GM23338 (cell line): ENCODE measurements around the gene LMX1B.

Experiments used
- CREB1 ChIP-seq: fragments of 250-450 bp; sonication (Bioruptor Pico); IDR thresholded peaks from 2 replicates; pipeline ENCODE4 v1.5.0; 2020; ENCODE audit warnings: low read depth, mild to moderate bottlenecking, moderate library complexity
- EZH2 ChIP-seq: fragments of 200-600 bp; sonication (generic); IDR thresholded peaks from one replicate; pipeline ENCODE4 v1.8.0; 2017; ENCODE audit warnings: antibody characterized with exemption, mild to moderate bottlenecking, low read depth; ENCODE audit not compliant: unreplicated experiment
- EZH2phosphoT487 ChIP-seq: fragments of 200-600 bp; sonication (generic); IDR thresholded peaks from one replicate; pipeline ENCODE4 v1.8.1; 2018; ENCODE audit warnings: antibody characterized with exemption; ENCODE audit not compliant: unreplicated experiment
- JUNB ChIP-seq: IDR thresholded peaks from one replicate; pipeline ENCODE4 v1.6.1; 2016; ENCODE audit warnings: antibody characterized with exemption; ENCODE audit not compliant: unreplicated experiment
- NANOG ChIP-seq: IDR thresholded peaks from 2 replicates; pipeline ENCODE4 v1.6.1; 2016; ENCODE audit warnings: antibody characterized with exemption, borderline replicate concordance
- POLR2AphosphoS5 ChIP-seq: IDR thresholded peaks from 2 replicates; pipeline ENCODE4 v1.6.1; 2016; ENCODE audit warnings: antibody characterized with exemption, low read depth
- STAT1 ChIP-seq: IDR thresholded peaks from one replicate; pipeline ENCODE4 v1.6.1; 2016; ENCODE audit warnings: antibody characterized with exemption; ENCODE audit not compliant: unreplicated experiment
- TF ChIP-seq, protein P1 (sequence below), 2 experiments: fragments of 200-600 bp in 1 of 2; sonication (generic) in 1 of 2; conservative IDR thresholded peaks; 2 replicates each; pipeline versions ENCODE4 v1.5.1 to v1.6.1; 2016 to 2017; ENCODE audit warnings: antibody characterized with exemption in 2 of 2, low read depth in 2 of 2, mild to moderate bottlenecking in 2 of 2, moderate library complexity in 1 of 2
- TF ChIP-seq, protein P2 (sequence below): IDR thresholded peaks from one replicate; pipeline ENCODE4 v1.6.1; 2018; ENCODE audit warnings: antibody characterized with exemption; ENCODE audit not compliant: unreplicated experiment
- TF ChIP-seq, protein P3 (sequence below): IDR thresholded peaks from 2 replicates; pipeline ENCODE4 v1.6.1; 2016; ENCODE audit warnings: antibody characterized with exemption

DNA sequence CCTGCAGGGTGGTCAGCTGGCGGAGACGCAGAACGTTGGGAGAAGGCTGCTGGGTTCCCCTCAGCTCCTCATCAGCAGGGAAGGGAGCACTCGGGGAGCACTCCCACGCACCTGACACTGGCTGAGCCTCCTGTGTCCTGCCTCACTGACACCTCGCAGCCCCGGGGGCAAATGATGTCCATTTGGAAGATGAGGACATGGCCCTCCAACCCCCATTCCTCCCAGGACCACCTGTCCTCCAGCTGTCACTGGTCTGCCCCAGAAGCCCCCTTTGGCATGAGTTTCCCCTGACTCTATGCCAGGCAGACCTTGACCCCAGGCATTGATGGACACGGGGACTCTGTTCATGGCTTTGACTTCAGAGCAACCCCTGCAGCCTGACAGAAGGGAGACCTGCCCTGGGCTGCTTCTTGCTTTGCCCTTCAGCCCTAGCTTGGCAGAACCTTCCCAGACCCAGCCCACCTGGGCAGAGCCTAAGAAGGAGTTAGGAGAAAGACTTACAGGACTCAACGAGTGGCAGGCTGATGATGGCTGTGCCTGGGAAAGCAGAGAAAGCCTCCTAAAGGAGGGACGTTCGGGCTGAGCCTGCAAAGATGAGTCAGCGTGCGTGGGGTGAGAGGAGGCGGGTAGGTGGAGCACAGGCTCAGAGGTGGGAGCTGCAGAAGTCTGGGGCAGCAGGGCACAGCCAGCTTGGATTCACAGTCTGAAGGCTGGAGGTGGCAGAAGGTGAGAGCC lies 90.6 kb downstream of the LMX1B start:
- TF ChIP-seq POLR2AphosphoS5 (no peak), EZH2 (no peak), JUNB (no peak), EZH2phosphoT487 (no peak), CREB1 (CRISPR knock-in tag) (no peak), STAT1 (no peak), NANOG (no peak)
- TF ChIP-seq, protein P1, sequence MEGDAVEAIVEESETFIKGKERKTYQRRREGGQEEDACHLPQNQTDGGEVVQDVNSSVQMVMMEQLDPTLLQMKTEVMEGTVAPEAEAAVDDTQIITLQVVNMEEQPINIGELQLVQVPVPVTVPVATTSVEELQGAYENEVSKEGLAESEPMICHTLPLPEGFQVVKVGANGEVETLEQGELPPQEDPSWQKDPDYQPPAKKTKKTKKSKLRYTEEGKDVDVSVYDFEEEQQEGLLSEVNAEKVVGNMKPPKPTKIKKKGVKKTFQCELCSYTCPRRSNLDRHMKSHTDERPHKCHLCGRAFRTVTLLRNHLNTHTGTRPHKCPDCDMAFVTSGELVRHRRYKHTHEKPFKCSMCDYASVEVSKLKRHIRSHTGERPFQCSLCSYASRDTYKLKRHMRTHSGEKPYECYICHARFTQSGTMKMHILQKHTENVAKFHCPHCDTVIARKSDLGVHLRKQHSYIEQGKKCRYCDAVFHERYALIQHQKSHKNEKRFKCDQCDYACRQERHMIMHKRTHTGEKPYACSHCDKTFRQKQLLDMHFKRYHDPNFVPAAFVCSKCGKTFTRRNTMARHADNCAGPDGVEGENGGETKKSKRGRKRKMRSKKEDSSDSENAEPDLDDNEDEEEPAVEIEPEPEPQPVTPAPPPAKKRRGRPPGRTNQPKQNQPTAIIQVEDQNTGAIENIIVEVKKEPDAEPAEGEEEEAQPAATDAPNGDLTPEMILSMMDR (conservative IDR thresholded peaks at IDR 0.05; ENCODE audit: low read depth in 2 of 2) = no peak
- TF ChIP-seq, protein P2, sequence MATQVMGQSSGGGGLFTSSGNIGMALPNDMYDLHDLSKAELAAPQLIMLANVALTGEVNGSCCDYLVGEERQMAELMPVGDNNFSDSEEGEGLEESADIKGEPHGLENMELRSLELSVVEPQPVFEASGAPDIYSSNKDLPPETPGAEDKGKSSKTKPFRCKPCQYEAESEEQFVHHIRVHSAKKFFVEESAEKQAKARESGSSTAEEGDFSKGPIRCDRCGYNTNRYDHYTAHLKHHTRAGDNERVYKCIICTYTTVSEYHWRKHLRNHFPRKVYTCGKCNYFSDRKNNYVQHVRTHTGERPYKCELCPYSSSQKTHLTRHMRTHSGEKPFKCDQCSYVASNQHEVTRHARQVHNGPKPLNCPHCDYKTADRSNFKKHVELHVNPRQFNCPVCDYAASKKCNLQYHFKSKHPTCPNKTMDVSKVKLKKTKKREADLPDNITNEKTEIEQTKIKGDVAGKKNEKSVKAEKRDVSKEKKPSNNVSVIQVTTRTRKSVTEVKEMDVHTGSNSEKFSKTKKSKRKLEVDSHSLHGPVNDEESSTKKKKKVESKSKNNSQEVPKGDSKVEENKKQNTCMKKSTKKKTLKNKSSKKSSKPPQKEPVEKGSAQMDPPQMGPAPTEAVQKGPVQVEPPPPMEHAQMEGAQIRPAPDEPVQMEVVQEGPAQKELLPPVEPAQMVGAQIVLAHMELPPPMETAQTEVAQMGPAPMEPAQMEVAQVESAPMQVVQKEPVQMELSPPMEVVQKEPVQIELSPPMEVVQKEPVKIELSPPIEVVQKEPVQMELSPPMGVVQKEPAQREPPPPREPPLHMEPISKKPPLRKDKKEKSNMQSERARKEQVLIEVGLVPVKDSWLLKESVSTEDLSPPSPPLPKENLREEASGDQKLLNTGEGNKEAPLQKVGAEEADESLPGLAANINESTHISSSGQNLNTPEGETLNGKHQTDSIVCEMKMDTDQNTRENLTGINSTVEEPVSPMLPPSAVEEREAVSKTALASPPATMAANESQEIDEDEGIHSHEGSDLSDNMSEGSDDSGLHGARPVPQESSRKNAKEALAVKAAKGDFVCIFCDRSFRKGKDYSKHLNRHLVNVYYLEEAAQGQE = no peak
- TF ChIP-seq, protein P3, sequence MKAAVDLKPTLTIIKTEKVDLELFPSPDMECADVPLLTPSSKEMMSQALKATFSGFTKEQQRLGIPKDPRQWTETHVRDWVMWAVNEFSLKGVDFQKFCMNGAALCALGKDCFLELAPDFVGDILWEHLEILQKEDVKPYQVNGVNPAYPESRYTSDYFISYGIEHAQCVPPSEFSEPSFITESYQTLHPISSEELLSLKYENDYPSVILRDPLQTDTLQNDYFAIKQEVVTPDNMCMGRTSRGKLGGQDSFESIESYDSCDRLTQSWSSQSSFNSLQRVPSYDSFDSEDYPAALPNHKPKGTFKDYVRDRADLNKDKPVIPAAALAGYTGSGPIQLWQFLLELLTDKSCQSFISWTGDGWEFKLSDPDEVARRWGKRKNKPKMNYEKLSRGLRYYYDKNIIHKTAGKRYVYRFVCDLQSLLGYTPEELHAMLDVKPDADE = no peak
